Stimulated activated CD4-positive, alpha-beta T cell treated with anti-CD3 and anti-CD28 coated beads, Interleukin-15, amount 100 ng/mL, for 1 hour (primary cell): ENCODE data around the gene H2BW1.
"Not testable (repeated sequence)": the region's sequence is repeated elsewhere in the genome, so short reads cannot be mapped to it uniquely, and the experiment has no call there.

ENCODE experiments used
- DNase-seq, 2 donors: peaks; one replicate each; pipeline ENCODE4 v3.0.0-alpha.2; 2020; ENCODE audit warnings: low read depth in 1 of 2, low spot score in 1 of 2

H2BW1 gene

GRCh38 chrX:104013606-104014005 is at the start of gene H2BW1:
Gene H2BW1 (minus strand): TSS chrX:104013708. CDS start chrX:104013576, 132 bp downstream.
- DNase-seq = no peak

GRCh38 chrX:104062636-104063035 is 49.1 kb upstream of the H2BW1 start:
- not testable (repeated sequence) for DNase-seq

GRCh38 chrX:104054956-104055355 is 41.4 kb upstream of the H2BW1 start:
- not testable (repeated sequence) for DNase-seq

GRCh38 chrX:104047171-104047570 is 33.7 kb upstream of the H2BW1 start:
- no peak for DNase-seq

GRCh38 chrX:104045642-104046041 is 32.1 kb upstream of the H2BW1 start:
- no peak for DNase-seq

GRCh38 chrX:104041003-104041402 is 27.5 kb upstream of the H2BW1 start:
- DNase-seq = no peak

GRCh38 chrX:104039689-104040505 is 26.4 kb upstream of the H2BW1 start, which contains the start of gene H2BW2:
Gene H2BW2 (plus strand): TSS chrX:104039956. CDS start chrX:104039995, 39 bp downstream.
- DNase-seq = no peak

GRCh38 chrX:104018126-104018525 is 4.6 kb upstream of the H2BW1 start:
- no peak for DNase-seq

GRCh38 chrX:104015576-104015975 is 2.1 kb upstream of the H2BW1 start:
- DNase-seq = not testable (repeated sequence)

- no peak for DNase-seq
Measured at GRCh38 chrX:104013158-104013557, 350 bp downstream of the H2BW1 start.

- DNase-seq = no peak
Measured at GRCh38 chrX:104008831-104009230, 4.7 kb downstream of the H2BW1 start.

GRCh38 chrX:103999234-103999633 is 14.3 kb downstream of the H2BW1 start:
- no peak for DNase-seq

GRCh38 chrX:103983508-103983907 is 30.0 kb downstream of the H2BW1 start:
- not testable (repeated sequence) for DNase-seq

- not testable (repeated sequence) for DNase-seq
Measured at GRCh38 chrX:103962411-103963278, 50.9 kb downstream of the H2BW1 start, which contains the start of gene TMSB15B. Gene TMSB15B (plus strand): TSS chrX:103962627.
